ENCODE results near the gene NUP133. TPM values are rescaled to one million over a fixed set of nuclear protein-coding genes. Genes with fewer than 3 reads are reported as not detected.
"Not testable (repeated sequence)": the region's sequence is repeated elsewhere in the genome, so short reads cannot be mapped to it uniquely, and the experiment has no call there.

Gene NUP133
- total RNA-seq, 1 donor from 2014 or later, result 53.5 TPM

DNA sequence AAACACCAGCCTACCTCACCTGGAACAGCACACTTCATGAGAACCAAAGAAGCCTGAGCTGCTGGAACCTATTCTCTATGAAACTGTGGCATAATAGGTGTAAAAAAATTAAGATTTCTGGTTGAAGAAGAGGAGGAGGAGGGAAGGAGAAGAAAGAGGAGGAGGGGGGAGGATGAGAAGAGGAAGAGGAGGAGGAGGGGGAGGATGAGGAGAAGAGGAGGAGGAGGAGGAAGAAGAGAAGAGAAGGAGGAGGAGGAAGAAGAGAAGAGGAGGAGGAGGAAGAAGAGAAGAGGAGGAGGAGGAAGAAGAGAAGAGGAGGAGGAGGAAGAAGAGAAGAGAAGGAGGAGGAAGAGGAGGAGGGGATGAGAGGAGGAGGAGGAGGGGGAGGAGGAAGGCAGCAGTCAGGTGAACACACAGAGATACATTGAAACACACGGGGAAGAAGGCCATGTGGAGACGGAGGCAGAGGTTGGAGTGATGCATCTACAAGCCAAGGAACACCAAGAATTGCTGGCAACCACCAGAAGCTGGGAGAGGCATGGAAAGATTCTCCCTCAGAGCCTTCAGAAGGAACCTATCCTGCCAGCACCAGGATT is 82.5 kb downstream of the NUP133 start:
- Mint-ChIP-seq H3K27me3 (ENCODE audit: unreplicated experiment) (peaks cover 5% of the 10 kb centered on the region), H3K27ac (ENCODE audit: unreplicated experiment) (no peak overlapping the region), H3K9me3 (ENCODE audit: unreplicated experiment) (no peaks in the 10 kb centered on the region), H3K36me3 (ENCODE audit: low read depth, unreplicated experiment) (no peaks in the 10 kb centered on the region), H3K4me3 (ENCODE audit: unreplicated experiment) (no peak overlapping the region), H3K4me1 (ENCODE audit: unreplicated experiment) (no peaks in the 10 kb centered on the region)
- TF ChIP-seq, protein P1, sequence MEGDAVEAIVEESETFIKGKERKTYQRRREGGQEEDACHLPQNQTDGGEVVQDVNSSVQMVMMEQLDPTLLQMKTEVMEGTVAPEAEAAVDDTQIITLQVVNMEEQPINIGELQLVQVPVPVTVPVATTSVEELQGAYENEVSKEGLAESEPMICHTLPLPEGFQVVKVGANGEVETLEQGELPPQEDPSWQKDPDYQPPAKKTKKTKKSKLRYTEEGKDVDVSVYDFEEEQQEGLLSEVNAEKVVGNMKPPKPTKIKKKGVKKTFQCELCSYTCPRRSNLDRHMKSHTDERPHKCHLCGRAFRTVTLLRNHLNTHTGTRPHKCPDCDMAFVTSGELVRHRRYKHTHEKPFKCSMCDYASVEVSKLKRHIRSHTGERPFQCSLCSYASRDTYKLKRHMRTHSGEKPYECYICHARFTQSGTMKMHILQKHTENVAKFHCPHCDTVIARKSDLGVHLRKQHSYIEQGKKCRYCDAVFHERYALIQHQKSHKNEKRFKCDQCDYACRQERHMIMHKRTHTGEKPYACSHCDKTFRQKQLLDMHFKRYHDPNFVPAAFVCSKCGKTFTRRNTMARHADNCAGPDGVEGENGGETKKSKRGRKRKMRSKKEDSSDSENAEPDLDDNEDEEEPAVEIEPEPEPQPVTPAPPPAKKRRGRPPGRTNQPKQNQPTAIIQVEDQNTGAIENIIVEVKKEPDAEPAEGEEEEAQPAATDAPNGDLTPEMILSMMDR (IDR thresholded peaks at IDR 0.05; ENCODE audit: unreplicated experiment), result no peak
- DNase-seq (ENCODE audit: low spot score), result no peak

DNA sequence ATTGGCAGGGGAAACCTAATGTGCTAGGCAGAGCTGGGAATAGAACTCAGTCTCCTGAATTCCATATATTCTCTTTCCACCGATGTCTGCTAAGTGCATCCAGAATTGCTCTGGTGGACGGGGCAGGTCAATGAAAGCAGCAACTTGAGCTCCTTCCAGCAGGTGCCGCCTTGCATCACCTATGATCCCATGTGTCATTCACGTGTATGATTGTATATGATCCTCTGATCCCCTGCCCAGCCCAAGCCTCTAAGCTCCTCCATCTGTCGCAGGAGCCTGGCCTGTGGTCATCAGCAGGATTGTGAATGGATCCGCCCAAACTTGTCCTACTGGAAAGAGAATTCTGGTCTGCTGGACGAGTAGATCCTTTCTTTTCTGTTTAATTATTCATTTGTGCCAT is 87.4 kb downstream of the NUP133 start:
- TF ChIP-seq, protein P1 (IDR thresholded peaks at IDR 0.05; ENCODE audit: unreplicated experiment), result no peak
- peaks cover 2% of the 10 kb centered on the region for H3K27me3 Mint-ChIP-seq (ENCODE audit: unreplicated experiment)
- no peak overlapping the region for H3K4me3 Mint-ChIP-seq (ENCODE audit: unreplicated experiment)
- no peaks in the 10 kb centered on the region for H3K9me3 Mint-ChIP-seq (ENCODE audit: unreplicated experiment)
- H3K36me3 Mint-ChIP-seq (ENCODE audit: low read depth, unreplicated experiment), result no peaks in the 10 kb centered on the region
- no peak overlapping the region for H3K27ac Mint-ChIP-seq (ENCODE audit: unreplicated experiment)
- no peaks in the 10 kb centered on the region for H3K4me1 Mint-ChIP-seq (ENCODE audit: unreplicated experiment)
- DNase-seq (ENCODE audit: low spot score), result no peak

DNA sequence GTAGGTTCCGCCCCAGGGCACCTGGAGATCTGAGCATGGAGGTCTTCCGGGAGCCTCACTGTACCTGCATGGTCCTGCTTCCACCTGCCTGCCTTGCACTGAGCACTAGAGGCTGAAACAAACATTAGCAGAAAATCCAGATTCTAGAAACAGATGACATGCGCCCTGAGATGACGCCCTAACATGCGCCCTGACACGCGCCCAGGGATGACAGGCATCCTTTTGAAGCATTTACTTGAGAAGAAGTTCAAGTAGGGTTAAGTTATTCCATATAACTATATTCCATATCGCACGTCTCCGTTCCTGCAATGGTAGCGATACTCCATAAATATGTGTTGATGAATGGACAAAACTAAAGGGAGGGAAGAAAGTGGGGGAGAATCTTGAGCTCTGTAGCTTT is 87.9 kb downstream of the NUP133 start:
- H3K27ac Mint-ChIP-seq (ENCODE audit: unreplicated experiment), result no peak overlapping the region
- no peaks in the 10 kb centered on the region for H3K4me1 Mint-ChIP-seq (ENCODE audit: unreplicated experiment)
- no peak overlapping the region for H3K4me3 Mint-ChIP-seq (ENCODE audit: unreplicated experiment)
- H3K36me3 Mint-ChIP-seq (ENCODE audit: low read depth, unreplicated experiment), result no peaks in the 10 kb centered on the region
- no peaks in the 10 kb centered on the region for H3K9me3 Mint-ChIP-seq (ENCODE audit: unreplicated experiment)
- TF ChIP-seq, protein P1 (IDR thresholded peaks at IDR 0.05; ENCODE audit: unreplicated experiment), result no peak
- no peak for DNase-seq (ENCODE audit: low spot score)
- peaks cover 2% of the 10 kb centered on the region for H3K27me3 Mint-ChIP-seq (ENCODE audit: unreplicated experiment)

DNA sequence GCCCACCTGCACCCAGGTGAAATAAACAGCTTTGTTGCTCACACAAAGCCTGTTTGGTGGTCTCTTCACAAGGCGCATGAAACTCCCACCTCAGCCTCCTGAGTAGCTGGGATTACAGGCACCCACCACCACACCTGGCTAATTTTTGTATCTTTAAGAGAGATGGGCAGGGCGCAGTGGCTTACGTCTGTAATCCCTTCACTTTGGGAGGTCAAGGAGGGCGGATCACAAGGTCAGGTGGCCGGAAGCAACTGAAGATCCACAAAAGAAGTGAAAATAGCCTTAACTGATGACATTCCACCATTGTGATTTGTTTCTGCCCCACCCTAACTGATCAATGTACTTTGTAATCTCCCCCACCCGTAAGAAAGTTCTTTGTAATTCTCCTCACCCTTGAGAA is 89.6 kb downstream of the NUP133 start:
- H3K27ac Mint-ChIP-seq (ENCODE audit: unreplicated experiment); H3K4me1 Mint-ChIP-seq (ENCODE audit: unreplicated experiment): not testable (repeated sequence)

DNA sequence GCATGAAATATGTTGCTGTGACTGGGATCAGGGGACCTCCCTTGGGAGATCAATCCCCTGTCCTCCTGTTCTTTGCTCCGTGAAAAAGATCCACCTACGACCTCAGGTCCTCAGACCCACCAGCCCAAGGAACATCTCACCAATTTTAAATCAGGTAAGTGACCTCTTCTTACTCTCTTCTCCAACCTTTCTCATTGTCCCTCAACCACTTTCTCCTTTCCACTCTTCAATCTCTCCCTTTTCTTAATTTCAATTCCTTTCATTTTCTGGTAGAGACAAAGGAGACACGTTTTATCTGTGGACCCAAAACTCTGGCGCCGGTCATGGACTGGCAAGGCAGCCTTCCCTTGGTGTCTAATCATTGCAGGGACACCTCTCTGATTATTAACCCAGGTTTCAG is 95.3 kb downstream of the NUP133 start:
- peak overlapping the region; percentile 54 for H3K4me3 Mint-ChIP-seq (ENCODE audit: unreplicated experiment)
- H3K9me3 Mint-ChIP-seq (ENCODE audit: unreplicated experiment); H3K36me3 Mint-ChIP-seq (ENCODE audit: low read depth, unreplicated experiment); H3K27ac Mint-ChIP-seq (ENCODE audit: unreplicated experiment); H3K4me1 Mint-ChIP-seq (ENCODE audit: unreplicated experiment); DNase-seq (ENCODE audit: low spot score): not testable (repeated sequence)
- H3K27me3 Mint-ChIP-seq (ENCODE audit: unreplicated experiment), result peaks cover 24% of the 10 kb centered on the region

More for the DNA sequence above, 89.6 kb downstream of the NUP133 start:
- not testable (repeated sequence) for H3K27me3 Mint-ChIP-seq (ENCODE audit: unreplicated experiment); H3K9me3 Mint-ChIP-seq (ENCODE audit: unreplicated experiment); H3K36me3 Mint-ChIP-seq (ENCODE audit: low read depth, unreplicated experiment); H3K4me3 Mint-ChIP-seq (ENCODE audit: unreplicated experiment); DNase-seq (ENCODE audit: low spot score)

DNA sequence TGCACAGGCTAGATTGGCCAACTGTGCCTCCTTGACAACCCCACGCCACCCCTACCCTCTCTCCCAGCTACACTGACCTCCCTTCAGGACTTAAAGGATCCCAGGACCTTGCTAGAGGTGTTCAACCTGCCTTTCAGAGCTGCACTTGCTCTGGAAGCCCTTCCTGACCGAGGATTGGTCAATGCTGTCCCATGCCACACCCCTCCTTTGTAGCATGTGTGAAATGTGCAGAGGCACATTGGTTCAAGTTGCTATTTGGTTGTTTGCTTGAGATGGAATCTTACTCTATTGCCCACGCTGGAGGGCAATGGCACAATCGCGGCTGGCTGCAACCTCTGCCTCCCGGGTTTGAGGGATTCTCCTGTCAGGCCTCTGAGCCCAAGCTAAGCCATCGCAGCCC is 96.1 kb downstream of the NUP133 start:
- Mint-ChIP-seq H3K36me3 (ENCODE audit: low read depth, unreplicated experiment) (no peaks in the 10 kb centered on the region), H3K27ac (ENCODE audit: unreplicated experiment) (peak overlapping the region; percentile 24), H3K4me1 (ENCODE audit: unreplicated experiment) (peaks cover 5% of the 10 kb centered on the region), H3K4me3 (ENCODE audit: unreplicated experiment) (no peak overlapping the region), H3K9me3 (ENCODE audit: unreplicated experiment) (no peaks in the 10 kb centered on the region), H3K27me3 (ENCODE audit: unreplicated experiment) (peaks cover 27% of the 10 kb centered on the region)
- TF ChIP-seq, protein P1 (IDR thresholded peaks at IDR 0.05; ENCODE audit: unreplicated experiment), result no peak
- no peak for DNase-seq (ENCODE audit: low spot score)

Data from endothelial cell (in vitro differentiated cells).